Cardiac muscle cell (in vitro differentiated cells and primary cell): ENCODE data around the gene UGT3A1. TPM values are rescaled to one million over a fixed set of nuclear protein-coding genes. Genes with fewer than 3 reads are reported as not detected.

Experiments used
- DNase-seq, 2 donors: peaks; one replicate each; pipeline versions ENCODE4 v3.0.0 to v3.0.0-alpha.2; 2010 to 2017; ENCODE audit warnings: low read depth in 1 of 2, low spot score in 1 of 2
- H3K27ac ChIP-seq: fragments of 200-600 bp; sonication (generic); 2 replicates; pipeline ENCODE4 v1.5.1; 2016
- H3K27me3 ChIP-seq: fragments of 200-600 bp; sonication (generic); 2 replicates; pipeline ENCODE4 v1.6.0; 2016; ENCODE audit warnings: control low read depth
- H3K36me3 ChIP-seq: fragments of 200-600 bp; sonication (generic); 2 replicates; pipeline ENCODE4 v1.5.1; 2016; ENCODE audit warnings: control low read depth
- H3K4me1 ChIP-seq: fragments of 200-600 bp; sonication (generic); 2 replicates; pipeline ENCODE4 v1.8.1; 2017; ENCODE audit warnings: low read depth, mild to moderate bottlenecking, mixed run types
- H3K4me3 ChIP-seq: fragments of 200-600 bp; sonication (generic); 2 replicates; pipeline ENCODE4 v1.5.1; 2016; ENCODE audit warnings: mild to moderate bottlenecking
- H3K9me3 ChIP-seq: fragments of 200-600 bp; sonication (generic); 2 replicates; pipeline ENCODE4 v1.5.1; 2017; ENCODE audit warnings: low read depth, mild to moderate bottlenecking, control low read depth
- CTCF ChIP-seq: IDR thresholded peaks from 2 replicates; pipeline ENCODE4 v1.5.1; 2012; ENCODE audit warnings: low read depth, mild to moderate bottlenecking, low read length
- polyA plus RNA-seq: library from polyadenylated mRNA; unstranded; fragments of >200 nt; fragmentation: Nextera tagmentation; extraction: Ambion mirVana; gene quantifications from 2 replicates; pipeline ENCODE4 v1.2.1, GENCODE V29; 2016
- total RNA-seq: library from RNA; depleted of rRNA; stranded (reverse); fragments of >200 nt; gene quantifications from 2 replicates; pipeline ENCODE4 v1.2.3, GENCODE V29; 2016

The UGT3A1 gene
- total and polyA plus RNA-seq, 2 experiments from 2014 or later: 0.48 TPM; not detected in 1

GRCh38 chr5:36017622-36018021 lies 26.4 kb upstream of the UGT3A1 start:
- H3K36me3 ChIP-seq: no peaks in the 10 kb centered on the region
- no peak for DNase-seq
- H3K27me3 ChIP-seq: no peaks in the 10 kb centered on the region
- no peak overlapping the region for H3K27ac ChIP-seq
- no peak for TF ChIP-seq CTCF
- no peak overlapping the region for H3K4me3 ChIP-seq
- no peaks in the 10 kb centered on the region for H3K9me3 ChIP-seq
- H3K4me1 ChIP-seq: no peaks in the 10 kb centered on the region

GRCh38 chr5:36017004-36017403 lies 25.8 kb upstream of the UGT3A1 start:
- H3K27ac ChIP-seq: no peak overlapping the region

GRCh38 chr5:36013182-36013581 lies 22.0 kb upstream of the UGT3A1 start:
- H3K9me3 ChIP-seq: no peaks in the 10 kb centered on the region
- H3K36me3 ChIP-seq: no peaks in the 10 kb centered on the region
- H3K27me3 ChIP-seq: no peaks in the 10 kb centered on the region
- H3K4me3 ChIP-seq: no peak overlapping the region
- no peaks in the 10 kb centered on the region for H3K4me1 ChIP-seq
- no peak for DNase-seq
- no peak overlapping the region for H3K27ac ChIP-seq
- no peak for TF ChIP-seq CTCF

More at GRCh38 chr5:36017004-36017403, 25.8 kb upstream of the UGT3A1 start:
- H3K4me3 ChIP-seq: no peak overlapping the region
- no peaks in the 10 kb centered on the region for H3K36me3 ChIP-seq
- no peaks in the 10 kb centered on the region for H3K9me3 ChIP-seq
- H3K4me1 ChIP-seq: no peaks in the 10 kb centered on the region
- no peaks in the 10 kb centered on the region for H3K27me3 ChIP-seq
- no peak for TF ChIP-seq CTCF
- DNase-seq: no peak

- TF ChIP-seq CTCF: no peak
- Histone ChIP-seq H3K4me1 (no peaks in the 10 kb centered on the region), H3K36me3 (no peaks in the 10 kb centered on the region), H3K4me3 (no peak overlapping the region), H3K27me3 (no peaks in the 10 kb centered on the region), H3K9me3 (no peaks in the 10 kb centered on the region), H3K27ac (no peak overlapping the region)
- DNase-seq: no peak
Measured at GRCh38 chr5:36009698-36010097, 18.5 kb upstream of the UGT3A1 start.

GRCh38 chr5:36007366-36007765 lies 16.2 kb upstream of the UGT3A1 start:
- no peak overlapping the region for H3K4me3 ChIP-seq
- no peak for DNase-seq
- H3K36me3 ChIP-seq: no peaks in the 10 kb centered on the region
- TF ChIP-seq CTCF: no peak
- H3K4me1 ChIP-seq: no peaks in the 10 kb centered on the region
- H3K27ac ChIP-seq: no peak overlapping the region
- no peaks in the 10 kb centered on the region for H3K9me3 ChIP-seq
- no peaks in the 10 kb centered on the region for H3K27me3 ChIP-seq

GRCh38 chr5:36006163-36006562 lies 15.0 kb upstream of the UGT3A1 start:
- no peak for TF ChIP-seq CTCF
- H3K27me3 ChIP-seq: no peaks in the 10 kb centered on the region
- H3K4me1 ChIP-seq: no peaks in the 10 kb centered on the region
- DNase-seq: no peak
- H3K9me3 ChIP-seq: no peaks in the 10 kb centered on the region
- no peak overlapping the region for H3K27ac ChIP-seq
- H3K4me3 ChIP-seq: no peak overlapping the region
- H3K36me3 ChIP-seq: no peaks in the 10 kb centered on the region
